Thoracic aorta (tissue), 2 donors: ENCODE results near the gene DHX40. TPM values are rescaled to one million over a fixed set of nuclear protein-coding genes. Genes with fewer than 3 reads are reported as not detected.
"Not testable (repeated sequence)": the region's sequence is repeated elsewhere in the genome, so short reads cannot be mapped to it uniquely, and the experiment has no call there.

Experiments used
- ATAC-seq: fragments of 150-250 bp; one replicate; pipeline ENCODE4 v1.8.0; 2017; ENCODE audit warnings: low read depth; ENCODE audit not compliant: insufficient number of reproducible peaks, low FRiP score
- DNase-seq: peaks from one replicate; pipeline ENCODE4 v3.0.0-alpha.2; 2020; ENCODE audit warnings: low spot score
- H3K27ac ChIP-seq, 2 donors: fragments of 200-600 bp; sonication (generic); 1 replicate in 1 of 2; 2 replicates in 1 of 2; pipeline ENCODE4 v1.5.1; 2016; ENCODE audit warnings: mild to moderate bottlenecking in 2 of 2, moderate library complexity in 2 of 2
- H3K27me3 ChIP-seq: fragments of 200-600 bp; sonication (generic); replicated peaks from 2 replicates; pipeline ENCODE4 v1.6.0; 2016; ENCODE audit warnings: mild to moderate bottlenecking; ENCODE audit not compliant: insufficient read depth
- H3K36me3 ChIP-seq: fragments of 200-600 bp; sonication (generic); one replicate; pipeline ENCODE4 v1.5.1; 2016
- H3K4me1 ChIP-seq, 2 donors: fragments of 200-600 bp; sonication (generic); 1 replicate in 1 of 2; 2 replicates in 1 of 2; pipeline versions ENCODE4 v1.5.1 to v1.6.0; 2016; ENCODE audit warnings: low read depth in 2 of 2, mild to moderate bottlenecking in 1 of 2; ENCODE audit not compliant: control insufficient read depth in 1 of 2
- H3K4me3 ChIP-seq: fragments of 200-600 bp; sonication (generic); 2 replicates; pipeline ENCODE4 v1.5.1; 2016; ENCODE audit warnings: mild to moderate bottlenecking
- H3K9me3 ChIP-seq: fragments of 200-600 bp; sonication (generic); 2 replicates; pipeline ENCODE4 v1.5.1; 2016
- total RNA-seq, 2 donors: library from RNA; depleted of rRNA; stranded (reverse); fragments of >200 nt; gene quantifications; one replicate each; pipeline versions ENCODE4 v1.1.0 to v1.2.3, GENCODE V29; 2016
- TF ChIP-seq, protein P1 (sequence below): fragments of 200-600 bp; sonication (generic); IDR thresholded peaks from one replicate; pipeline ENCODE4 v1.5.1; 2019; ENCODE audit warnings: antibody characterized with exemption

Gene DHX40
- total RNA-seq, 2 donors from 2014 or later: 31.3 to 33.4 TPM

DNA sequence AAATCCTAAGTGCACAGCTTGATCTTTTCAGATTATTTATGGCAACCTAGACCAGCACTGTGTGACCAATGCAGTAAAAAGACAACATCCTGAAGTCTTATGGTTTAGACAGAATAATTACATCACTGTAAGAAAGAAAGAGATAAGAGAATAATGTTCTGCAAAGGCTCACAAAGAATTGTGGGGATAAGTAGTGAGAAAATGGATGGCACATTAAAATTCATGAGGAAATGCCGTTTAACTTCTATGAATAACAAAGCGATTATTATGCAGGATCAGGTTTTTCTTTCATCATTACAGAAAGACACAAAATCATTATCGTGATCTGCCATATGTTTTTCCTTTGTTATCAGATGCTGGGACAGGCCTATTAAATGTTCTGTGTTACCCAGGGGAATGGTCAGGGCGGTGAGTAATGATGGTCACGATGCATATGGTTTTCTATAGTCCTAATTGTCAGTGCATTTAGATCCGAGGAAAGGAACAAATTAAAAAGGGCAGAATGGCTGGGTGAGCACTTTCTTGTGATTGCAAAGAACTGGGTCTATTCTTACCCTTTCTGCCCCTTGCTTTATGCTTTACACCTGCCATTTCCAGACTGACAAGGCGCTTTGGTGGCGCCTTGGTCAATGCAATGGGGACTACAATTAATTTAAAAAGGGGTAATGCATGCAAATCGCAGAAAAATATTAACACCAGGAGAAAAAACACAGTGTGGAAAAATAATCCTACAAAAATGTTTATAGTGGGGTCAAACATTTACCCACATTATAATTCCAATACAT is 18.1 kb upstream of the DHX40 start:
- Histone ChIP-seq H3K4me1 (peaks cover 0 to 12% of the 10 kb centered on the region in 2 donors), H3K36me3 (no peaks in the 10 kb centered on the region), H3K27ac (no peak overlapping the region), H3K4me3 (no peak overlapping the region), H3K9me3 (no peaks in the 10 kb centered on the region), H3K27me3 (no peaks in the 10 kb centered on the region)
- ATAC-seq: no peak
- DNase-seq: no peak
- TF ChIP-seq, protein P1, sequence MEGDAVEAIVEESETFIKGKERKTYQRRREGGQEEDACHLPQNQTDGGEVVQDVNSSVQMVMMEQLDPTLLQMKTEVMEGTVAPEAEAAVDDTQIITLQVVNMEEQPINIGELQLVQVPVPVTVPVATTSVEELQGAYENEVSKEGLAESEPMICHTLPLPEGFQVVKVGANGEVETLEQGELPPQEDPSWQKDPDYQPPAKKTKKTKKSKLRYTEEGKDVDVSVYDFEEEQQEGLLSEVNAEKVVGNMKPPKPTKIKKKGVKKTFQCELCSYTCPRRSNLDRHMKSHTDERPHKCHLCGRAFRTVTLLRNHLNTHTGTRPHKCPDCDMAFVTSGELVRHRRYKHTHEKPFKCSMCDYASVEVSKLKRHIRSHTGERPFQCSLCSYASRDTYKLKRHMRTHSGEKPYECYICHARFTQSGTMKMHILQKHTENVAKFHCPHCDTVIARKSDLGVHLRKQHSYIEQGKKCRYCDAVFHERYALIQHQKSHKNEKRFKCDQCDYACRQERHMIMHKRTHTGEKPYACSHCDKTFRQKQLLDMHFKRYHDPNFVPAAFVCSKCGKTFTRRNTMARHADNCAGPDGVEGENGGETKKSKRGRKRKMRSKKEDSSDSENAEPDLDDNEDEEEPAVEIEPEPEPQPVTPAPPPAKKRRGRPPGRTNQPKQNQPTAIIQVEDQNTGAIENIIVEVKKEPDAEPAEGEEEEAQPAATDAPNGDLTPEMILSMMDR: no peak

GRCh38 chr17:59548985-59549384 is 16.4 kb upstream of the DHX40 start:
- peaks cover 0 to 12% of the 10 kb centered on the region in 2 donors for H3K4me1 ChIP-seq
- not testable (repeated sequence) for H3K36me3 ChIP-seq, DNase-seq, H3K4me3 ChIP-seq, ATAC-seq, H3K27me3 ChIP-seq, H3K27ac ChIP-seq, H3K9me3 ChIP-seq

GRCh38 chr17:59550703-59551102 is 14.7 kb upstream of the DHX40 start:
- Histone ChIP-seq H3K4me3 (no peak overlapping the region), H3K27ac (no peak overlapping the region), H3K36me3 (no peaks in the 10 kb centered on the region), H3K4me1 (peaks cover 0 to 12% of the 10 kb centered on the region in 2 donors), H3K27me3 (no peaks in the 10 kb centered on the region), H3K9me3 (no peaks in the 10 kb centered on the region)
- no peak for ATAC-seq
- no peak for DNase-seq
- TF ChIP-seq, protein P1: no peak

GRCh38 chr17:59558039-59558438 is 7.4 kb upstream of the DHX40 start:
- Histone ChIP-seq H3K4me3 (no peak overlapping the region), H3K36me3 (no peaks in the 10 kb centered on the region), H3K27me3 (no peaks in the 10 kb centered on the region), H3K4me1 (no peaks in the 10 kb centered on the region), H3K9me3 (no peaks in the 10 kb centered on the region), H3K27ac (no peak overlapping the region)
- ATAC-seq (no peak), DNase-seq (no peak)
- TF ChIP-seq, protein P1: no peak

DNA sequence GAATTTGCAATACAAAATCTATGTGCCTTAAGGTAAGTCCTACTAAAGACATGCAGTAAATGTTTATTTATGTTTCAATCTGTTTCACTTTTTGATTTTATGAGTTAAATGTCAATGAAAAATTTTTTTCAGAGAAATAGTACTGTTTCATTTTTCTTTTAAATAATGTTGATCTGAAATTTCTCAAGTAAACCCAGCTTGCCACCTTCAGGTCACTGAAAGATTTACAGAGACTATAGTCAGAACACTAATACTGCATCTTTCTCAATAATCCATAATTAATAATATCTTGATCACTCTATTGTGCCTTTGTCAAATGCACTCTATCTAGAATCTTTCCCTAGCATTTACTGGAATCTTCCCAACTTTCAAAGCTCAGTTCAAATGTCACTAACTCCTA is 6.5 kb upstream of the DHX40 start:
- H3K9me3 ChIP-seq: no peaks in the 10 kb centered on the region
- H3K27me3 ChIP-seq: no peaks in the 10 kb centered on the region
- no peak for DNase-seq
- no peak for ATAC-seq
- no peaks in the 10 kb centered on the region for H3K4me1 ChIP-seq
- no peaks in the 10 kb centered on the region for H3K36me3 ChIP-seq
- H3K27ac ChIP-seq: no peak overlapping the region
- TF ChIP-seq, protein P1: no peak
- H3K4me3 ChIP-seq: no peak overlapping the region

GRCh38 chr17:59561042-59561441 is 4.4 kb upstream of the DHX40 start:
- ATAC-seq (no peak), DNase-seq (no peak)
- H3K27me3 ChIP-seq: no peaks in the 10 kb centered on the region
- H3K27ac ChIP-seq: no peak overlapping the region
- TF ChIP-seq, protein P1: no peak
- H3K36me3 ChIP-seq: no peaks in the 10 kb centered on the region
- H3K9me3 ChIP-seq: no peaks in the 10 kb centered on the region
- H3K4me3 ChIP-seq: no peak overlapping the region
- peaks cover 0 to 6% of the 10 kb centered on the region in 2 donors for H3K4me1 ChIP-seq
